Progenitor cell of endocrine pancreas (in vitro differentiated cells): ENCODE results near the gene RASSF5. TPM values are rescaled to one million over a fixed set of nuclear protein-coding genes. Genes with fewer than 3 reads are reported as not detected.

Experiments
- DNase-seq: peaks from one replicate; pipeline ENCODE4 v3.0.0; 2021; ENCODE audit warnings: low spot score; ENCODE audit not compliant: unreplicated experiment
- H3K27ac Mint-ChIP-seq: 2 replicates; pipeline ENCODE4 v1.8.0; 2021; ENCODE audit warnings: mild to moderate bottlenecking, moderate library complexity, mixed read lengths
- H3K27me3 Mint-ChIP-seq: 2 replicates; pipeline ENCODE4 v1.8.0; 2021; ENCODE audit warnings: mixed read lengths
- H3K36me3 Mint-ChIP-seq: 2 replicates; pipeline ENCODE4 v1.8.0; 2022; ENCODE audit warnings: mixed read lengths; ENCODE audit not compliant: insufficient read depth
- H3K4me1 Mint-ChIP-seq: 2 replicates; pipeline ENCODE4 v1.8.0; 2021; ENCODE audit warnings: low read depth, mixed read lengths
- H3K4me3 Mint-ChIP-seq: 2 replicates; pipeline ENCODE4 v1.8.0; 2021; ENCODE audit warnings: low read depth, mild to moderate bottlenecking, moderate library complexity, mixed read lengths
- H3K9me3 Mint-ChIP-seq: 2 replicates; pipeline ENCODE4 v1.8.0; 2021; ENCODE audit warnings: low read depth, mixed read lengths
- CTCF ChIP-seq: fragments of 200-600 bp; sonication (generic); IDR thresholded peaks from one replicate; pipeline ENCODE4 v1.5.0; 2021; ENCODE audit warnings: antibody characterized with exemption, mild to moderate bottlenecking; ENCODE audit not compliant: unreplicated experiment
- total RNA-seq: library from RNA; stranded (reverse); gene quantifications from 2 replicates; pipeline ENCODE4 v1.2.1, GENCODE V29; 2021

RASSF5 gene
- total RNA-seq, 1 donor from 2014 or later, result 7.0 TPM

- peaks cover 1% of the 10 kb centered on the region for H3K4me1 Mint-ChIP-seq
- DNase-seq, result no peak
- H3K27me3 Mint-ChIP-seq, result peaks cover 10% of the 10 kb centered on the region
- no peak overlapping the region for H3K27ac Mint-ChIP-seq
- no peaks in the 10 kb centered on the region for H3K9me3 Mint-ChIP-seq
- no peaks in the 10 kb centered on the region for H3K36me3 Mint-ChIP-seq
- H3K4me3 Mint-ChIP-seq, result no peak overlapping the region
- TF ChIP-seq CTCF, result no peak
Measured at GRCh38 chr1:206540044-206540780, 32.9 kb downstream of the RASSF5 start.

- H3K4me3 Mint-ChIP-seq, result no peak overlapping the region
- no peaks in the 10 kb centered on the region for H3K36me3 Mint-ChIP-seq
- H3K27me3 Mint-ChIP-seq, result no peaks in the 10 kb centered on the region
- no peak overlapping the region for H3K27ac Mint-ChIP-seq
- no peak for DNase-seq
- H3K4me1 Mint-ChIP-seq, result peaks cover 1% of the 10 kb centered on the region
- TF ChIP-seq CTCF, result no peak
- no peaks in the 10 kb centered on the region for H3K9me3 Mint-ChIP-seq
Measured at GRCh38 chr1:206541236-206541833, 34.0 kb downstream of the RASSF5 start.

GRCh38 chr1:206544562-206545257 lies 37.4 kb downstream of the RASSF5 start:
- Mint-ChIP-seq H3K27me3 (peaks cover 8% of the 10 kb centered on the region), H3K9me3 (no peaks in the 10 kb centered on the region)
- peak; percentile 87 for TF ChIP-seq CTCF

GRCh38 chr1:206545351-206545750 lies 38.0 kb downstream of the RASSF5 start:
- TF ChIP-seq CTCF, result no peak
- H3K36me3 Mint-ChIP-seq, result peaks cover 1% of the 10 kb centered on the region
- no peaks in the 10 kb centered on the region for H3K9me3 Mint-ChIP-seq
- peaks cover 1% of the 10 kb centered on the region for H3K4me1 Mint-ChIP-seq
- DNase-seq, result no peak
- H3K4me3 Mint-ChIP-seq, result no peak overlapping the region
- peaks cover 15% of the 10 kb centered on the region for H3K27me3 Mint-ChIP-seq
- no peak overlapping the region for H3K27ac Mint-ChIP-seq

More at GRCh38 chr1:206544562-206545257, 37.4 kb downstream of the RASSF5 start:
- no peak overlapping the region for H3K27ac Mint-ChIP-seq
- peak; percentile 84 for DNase-seq
- H3K4me1 Mint-ChIP-seq, result peaks cover 1% of the 10 kb centered on the region
- peaks cover 1% of the 10 kb centered on the region for H3K36me3 Mint-ChIP-seq
- H3K4me3 Mint-ChIP-seq, result no peak overlapping the region

- no peak overlapping the region for H3K4me3 Mint-ChIP-seq
- H3K36me3 Mint-ChIP-seq, result peaks cover 1% of the 10 kb centered on the region
- no peak overlapping the region for H3K27ac Mint-ChIP-seq
- H3K27me3 Mint-ChIP-seq, result peaks cover 24% of the 10 kb centered on the region
- no peaks in the 10 kb centered on the region for H3K9me3 Mint-ChIP-seq
- H3K4me1 Mint-ChIP-seq, result peaks cover 1% of the 10 kb centered on the region
- no peak for TF ChIP-seq CTCF
- DNase-seq, result no peak
Measured at GRCh38 chr1:206547104-206547503, 39.8 kb downstream of the RASSF5 start.
